ENCODE measurements around the gene DMD.

The DMD gene

DNA sequence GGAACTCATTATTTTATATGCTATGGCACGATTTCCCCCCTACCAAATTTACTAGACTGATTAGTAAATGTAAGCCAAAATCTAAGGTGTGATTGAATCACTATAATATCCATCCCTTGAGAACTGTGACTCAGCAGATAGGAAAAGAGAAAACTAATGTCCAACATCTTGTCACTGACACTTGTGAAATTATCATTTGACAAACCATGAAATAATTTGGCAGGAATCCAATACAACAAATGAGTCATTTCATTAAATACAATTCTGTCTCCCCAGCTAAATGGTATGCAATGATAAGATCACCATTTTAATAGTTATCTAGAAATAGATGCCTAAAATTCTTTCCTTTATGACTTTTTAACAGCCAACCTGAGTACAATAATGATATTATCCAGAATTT is 462.3 kb downstream of the DMD start:
- Histone ChIP-seq H3K4me1 (ENCODE audit: insufficient read depth, low read length, poor library complexity, severe bottlenecking) (no peaks in the 10 kb centered on the region), H3K36me3 (ENCODE audit: insufficient read depth, low read length) (no peaks in the 10 kb centered on the region), H3K27me3 (ENCODE audit: insufficient read depth, low read length, poor library complexity, severe bottlenecking) (no peaks in the 10 kb centered on the region), H3K4me2 (ENCODE audit: low read depth, low read length, poor library complexity, severe bottlenecking) (no peak overlapping the region), H2AFZ (ENCODE audit: low read length) (no peak overlapping the region), H3F3A (ENCODE audit: low read depth) (no peaks in the 10 kb centered on the region), H3K4me3 (ENCODE audit: low read length, poor library complexity, severe bottlenecking) (no peak overlapping the region), H3K9ac (ENCODE audit: low read depth, low read length, poor library complexity, severe bottlenecking) (no peak overlapping the region), H4K20me1 (ENCODE audit: insufficient read depth, low read length, poor library complexity, severe bottlenecking) (no peaks in the 10 kb centered on the region), H3K9me2 (replicated peaks; ENCODE audit: low read depth, low read length) (no peaks in the 10 kb centered on the region), H3K9me3 (ENCODE audit: insufficient read depth, low read depth, low read length) (no peaks in the 10 kb centered on the region), H3K79me2 (ENCODE audit: insufficient read depth, low read length) (no peaks in the 10 kb centered on the region)
- TF ChIP-seq EZH2phosphoT487 (IDR thresholded peaks at IDR 0.05; ENCODE audit: borderline replicate concordance): no peak
- TF ChIP-seq, protein P1, sequence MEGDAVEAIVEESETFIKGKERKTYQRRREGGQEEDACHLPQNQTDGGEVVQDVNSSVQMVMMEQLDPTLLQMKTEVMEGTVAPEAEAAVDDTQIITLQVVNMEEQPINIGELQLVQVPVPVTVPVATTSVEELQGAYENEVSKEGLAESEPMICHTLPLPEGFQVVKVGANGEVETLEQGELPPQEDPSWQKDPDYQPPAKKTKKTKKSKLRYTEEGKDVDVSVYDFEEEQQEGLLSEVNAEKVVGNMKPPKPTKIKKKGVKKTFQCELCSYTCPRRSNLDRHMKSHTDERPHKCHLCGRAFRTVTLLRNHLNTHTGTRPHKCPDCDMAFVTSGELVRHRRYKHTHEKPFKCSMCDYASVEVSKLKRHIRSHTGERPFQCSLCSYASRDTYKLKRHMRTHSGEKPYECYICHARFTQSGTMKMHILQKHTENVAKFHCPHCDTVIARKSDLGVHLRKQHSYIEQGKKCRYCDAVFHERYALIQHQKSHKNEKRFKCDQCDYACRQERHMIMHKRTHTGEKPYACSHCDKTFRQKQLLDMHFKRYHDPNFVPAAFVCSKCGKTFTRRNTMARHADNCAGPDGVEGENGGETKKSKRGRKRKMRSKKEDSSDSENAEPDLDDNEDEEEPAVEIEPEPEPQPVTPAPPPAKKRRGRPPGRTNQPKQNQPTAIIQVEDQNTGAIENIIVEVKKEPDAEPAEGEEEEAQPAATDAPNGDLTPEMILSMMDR (conservative IDR thresholded peaks at IDR 0.05; ENCODE audit: low read length): no peak

DNA sequence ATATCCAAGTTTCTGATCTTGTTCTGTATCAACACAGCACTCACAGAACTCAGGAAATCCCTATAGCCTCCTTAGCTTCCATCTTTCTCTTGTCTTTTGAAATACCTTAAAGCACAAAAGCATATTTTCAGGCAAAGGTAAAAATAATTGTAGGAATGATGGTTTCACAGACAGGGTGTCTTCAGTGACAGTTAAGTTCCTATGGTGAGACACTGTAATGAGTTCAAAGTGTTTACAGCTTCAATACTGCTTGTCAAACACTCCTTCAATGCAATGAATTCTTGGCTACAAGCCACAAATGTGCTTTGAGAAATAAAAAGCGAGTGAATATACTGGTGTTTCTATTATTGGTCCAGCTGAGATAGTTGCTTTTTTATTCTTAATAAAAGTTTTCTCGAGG is 466.0 kb downstream of the DMD start:
- H4K20me1 ChIP-seq (ENCODE audit: insufficient read depth, low read length, poor library complexity, severe bottlenecking): no peaks in the 10 kb centered on the region
- H3K4me1 ChIP-seq (ENCODE audit: insufficient read depth, low read length, poor library complexity, severe bottlenecking): no peaks in the 10 kb centered on the region
- no peak overlapping the region for H2AFZ ChIP-seq (ENCODE audit: low read length)
- no peaks in the 10 kb centered on the region for H3K27me3 ChIP-seq (ENCODE audit: insufficient read depth, low read length, poor library complexity, severe bottlenecking)
- no peaks in the 10 kb centered on the region for H3K79me2 ChIP-seq (ENCODE audit: insufficient read depth, low read length)
- no peak overlapping the region for H3K4me2 ChIP-seq (ENCODE audit: low read depth, low read length, poor library complexity, severe bottlenecking)
- no peak overlapping the region for H3K9ac ChIP-seq (ENCODE audit: low read depth, low read length, poor library complexity, severe bottlenecking)
- H3K4me3 ChIP-seq (ENCODE audit: low read length, poor library complexity, severe bottlenecking): no peak overlapping the region
- H3K9me2 ChIP-seq (replicated peaks; ENCODE audit: low read depth, low read length): no peaks in the 10 kb centered on the region
- no peaks in the 10 kb centered on the region for H3K36me3 ChIP-seq (ENCODE audit: insufficient read depth, low read length)
- H3F3A ChIP-seq (ENCODE audit: low read depth): no peaks in the 10 kb centered on the region
- H3K9me3 ChIP-seq (ENCODE audit: insufficient read depth, low read depth, low read length): no peaks in the 10 kb centered on the region
- TF ChIP-seq EZH2phosphoT487 (IDR thresholded peaks at IDR 0.05; ENCODE audit: borderline replicate concordance): no peak
- TF ChIP-seq, protein P1 (conservative IDR thresholded peaks at IDR 0.05; ENCODE audit: low read length): no peak

DNA sequence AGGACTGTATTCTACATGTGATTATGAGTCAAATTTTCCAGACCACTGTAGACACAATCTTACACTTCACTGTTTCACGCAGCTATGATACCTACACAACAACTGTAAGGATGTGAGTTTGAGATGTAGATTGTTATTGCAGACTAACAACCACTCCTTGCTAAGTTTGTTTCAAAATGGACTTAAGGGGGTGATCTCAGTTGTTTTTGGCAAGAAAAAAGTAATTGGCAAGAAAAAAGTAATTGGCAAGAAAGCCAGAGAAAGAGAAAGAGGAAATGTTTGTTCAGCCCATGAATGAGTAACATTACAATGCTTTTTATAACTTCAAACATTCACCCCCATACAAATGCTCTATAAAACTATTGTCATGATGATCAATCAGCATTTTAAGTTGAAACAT is 466.4 kb downstream of the DMD start:
- H3K27me3 ChIP-seq (ENCODE audit: insufficient read depth, low read length, poor library complexity, severe bottlenecking): no peaks in the 10 kb centered on the region
- H3F3A ChIP-seq (ENCODE audit: low read depth): no peaks in the 10 kb centered on the region
- H3K4me3 ChIP-seq (ENCODE audit: low read length, poor library complexity, severe bottlenecking): no peak overlapping the region
- H2AFZ ChIP-seq (ENCODE audit: low read length): no peak overlapping the region
- no peak overlapping the region for H3K4me2 ChIP-seq (ENCODE audit: low read depth, low read length, poor library complexity, severe bottlenecking)
- H3K4me1 ChIP-seq (ENCODE audit: insufficient read depth, low read length, poor library complexity, severe bottlenecking): no peaks in the 10 kb centered on the region
- no peaks in the 10 kb centered on the region for H3K36me3 ChIP-seq (ENCODE audit: insufficient read depth, low read length)
- H4K20me1 ChIP-seq (ENCODE audit: insufficient read depth, low read length, poor library complexity, severe bottlenecking): no peaks in the 10 kb centered on the region
- H3K9ac ChIP-seq (ENCODE audit: low read depth, low read length, poor library complexity, severe bottlenecking): no peak overlapping the region
- H3K9me2 ChIP-seq (replicated peaks; ENCODE audit: low read depth, low read length): no peaks in the 10 kb centered on the region
- no peaks in the 10 kb centered on the region for H3K9me3 ChIP-seq (ENCODE audit: insufficient read depth, low read depth, low read length)
- TF ChIP-seq, protein P1 (conservative IDR thresholded peaks at IDR 0.05; ENCODE audit: low read length): no peak
- no peak for TF ChIP-seq EZH2phosphoT487 (IDR thresholded peaks at IDR 0.05; ENCODE audit: borderline replicate concordance)
- no peaks in the 10 kb centered on the region for H3K79me2 ChIP-seq (ENCODE audit: insufficient read depth, low read length)
